Endometrial microvascular endothelial cells (primary cell): ENCODE results near the gene RASGRF2. TPM values are rescaled to one million over a fixed set of nuclear protein-coding genes. Genes with fewer than 3 reads are reported as not detected.

ENCODE experiments used
- in situ Hi-C: cut with HindIII; loops from 2 replicates; pipeline ENCODE4 v1.10.0; 2017; ENCODE audit warnings: low sequenced_read_pairs, low pct_unique_long_range_greater_than_20kb; ENCODE audit errors: inconsistent ontology term
- total RNA-seq: library from RNA; depleted of rRNA; stranded (reverse); fragments of >200 nt; gene quantifications from one replicate; pipeline ENCODE4 v1.2.3, GENCODE V29; 2015; ENCODE audit errors: inconsistent ontology term

RASGRF2 gene
- total RNA-seq, 1 donor from 2014 or later: 12.5 TPM

DNA sequence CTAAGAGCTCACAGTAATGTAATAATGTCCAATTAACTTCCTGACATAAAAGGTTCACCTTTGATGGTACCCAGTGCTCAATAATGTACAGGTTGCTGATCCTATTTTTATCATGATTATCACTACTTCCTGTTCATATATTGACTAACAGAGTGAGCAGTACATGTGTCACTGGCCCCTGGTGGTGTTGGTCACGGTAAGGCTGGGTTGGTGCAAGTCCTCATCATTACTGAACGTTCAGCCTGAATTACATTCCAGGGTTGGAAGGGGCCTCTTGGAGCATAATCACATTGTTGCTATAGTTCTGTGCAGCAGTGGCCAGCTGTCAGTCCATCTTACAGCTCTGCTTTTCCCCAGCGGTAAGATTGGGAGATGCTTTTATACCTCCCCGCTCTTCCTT lies 248.7 kb downstream of the RASGRF2 start:
- in situ Hi-C loops: no loop called here

GRCh38 chr5:81209386-81209785 lies 249.2 kb downstream of the RASGRF2 start:
- in situ Hi-C loops: no loop called here

- in situ Hi-C loops: no loop called here
Measured at GRCh38 chr5:81209869-81210493, 249.8 kb downstream of the RASGRF2 start.

- in situ Hi-C loops: no loop called here
Measured at GRCh38 chr5:81212211-81212751, 252.1 kb downstream of the RASGRF2 start.

DNA sequence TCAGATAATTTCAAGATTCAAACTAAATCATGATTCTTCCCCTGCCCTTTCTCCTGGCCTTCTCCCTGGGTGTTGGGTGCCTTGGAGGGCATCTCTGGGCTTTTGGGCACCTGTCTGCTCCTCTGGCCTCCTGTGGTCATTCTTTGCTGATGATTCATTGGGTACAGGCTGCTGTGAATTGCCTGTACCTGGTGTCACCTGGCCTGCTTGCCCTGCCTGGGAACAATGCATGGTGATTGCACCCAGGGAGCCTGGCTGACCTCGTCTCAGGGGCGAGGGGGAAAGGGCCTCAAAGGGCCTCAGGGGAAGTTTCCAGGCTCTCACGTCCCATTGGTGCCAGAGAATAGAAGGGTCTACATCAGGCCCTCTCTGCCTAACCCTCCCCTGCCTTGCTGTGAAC lies 252.9 kb downstream of the RASGRF2 start:
- in situ Hi-C loops: no loop called here

GRCh38 chr5:81214848-81215247 lies 254.7 kb downstream of the RASGRF2 start:
- in situ Hi-C loops: no loop called here

DNA sequence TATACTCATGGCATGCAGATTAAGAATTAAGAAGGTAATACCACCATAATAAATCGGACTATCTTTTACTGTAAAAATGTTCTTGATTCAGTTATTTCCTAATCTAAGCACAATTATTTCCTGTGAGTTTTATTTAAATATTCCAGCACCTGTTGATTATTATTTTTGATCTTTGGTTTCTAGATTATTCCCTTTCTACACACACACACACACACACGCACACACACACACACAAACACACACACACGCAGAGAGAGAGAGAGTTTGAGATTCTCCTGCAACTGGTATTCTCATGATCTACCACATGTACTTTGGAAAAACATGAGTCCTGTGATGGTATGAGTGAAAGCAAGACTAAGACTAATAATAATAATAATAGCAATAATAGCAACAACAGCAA lies 256.0 kb downstream of the RASGRF2 start:
- in situ Hi-C loops: no loop called here

DNA sequence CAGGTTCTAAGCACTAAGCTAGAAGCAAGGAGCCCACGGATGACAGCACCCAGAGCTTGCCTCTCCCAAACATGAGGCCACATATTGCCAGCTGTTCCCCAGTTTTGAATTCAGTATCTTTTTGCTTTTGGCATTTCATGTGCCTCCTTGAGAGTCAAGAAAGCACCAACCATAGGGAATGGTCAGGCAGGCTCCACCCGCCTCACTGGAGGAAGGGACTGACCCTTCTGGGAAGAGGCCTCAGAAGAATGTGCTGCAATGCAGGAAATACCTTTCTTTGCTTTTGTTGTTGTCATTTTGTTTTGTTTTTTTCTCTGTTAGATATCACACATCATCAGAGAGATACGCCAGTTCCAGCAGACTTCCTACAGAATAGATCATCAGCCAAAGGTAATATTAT lies 259.2 kb downstream of the RASGRF2 start:
- in situ Hi-C loops: no loop called here

GRCh38 chr5:81222285-81222684 lies 262.1 kb downstream of the RASGRF2 start:
- in situ Hi-C loops: no loop called here

DNA sequence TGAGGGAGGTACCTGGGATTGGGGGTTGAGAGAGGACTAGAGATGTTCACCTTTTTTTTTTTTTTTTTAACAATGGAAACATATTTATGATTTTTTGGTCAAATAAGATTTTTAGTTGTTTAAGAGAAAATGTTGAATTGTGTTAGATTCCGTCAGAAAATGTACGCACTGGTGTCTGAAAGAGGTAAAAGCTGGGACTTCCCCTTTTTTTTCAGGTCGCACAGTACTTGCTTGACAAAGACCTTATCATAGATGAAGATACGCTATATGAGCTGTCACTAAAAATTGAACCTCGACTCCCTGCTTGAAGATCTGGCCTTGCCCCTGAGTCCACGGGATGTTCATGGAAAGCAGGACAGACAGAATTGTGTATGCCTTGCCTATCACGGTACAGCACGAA lies 265.3 kb downstream of the RASGRF2 start:
- in situ Hi-C loops: no loop called here

- in situ Hi-C loops: no loop called here
Measured at GRCh38 chr5:81226286-81226685, 266.1 kb downstream of the RASGRF2 start.

DNA sequence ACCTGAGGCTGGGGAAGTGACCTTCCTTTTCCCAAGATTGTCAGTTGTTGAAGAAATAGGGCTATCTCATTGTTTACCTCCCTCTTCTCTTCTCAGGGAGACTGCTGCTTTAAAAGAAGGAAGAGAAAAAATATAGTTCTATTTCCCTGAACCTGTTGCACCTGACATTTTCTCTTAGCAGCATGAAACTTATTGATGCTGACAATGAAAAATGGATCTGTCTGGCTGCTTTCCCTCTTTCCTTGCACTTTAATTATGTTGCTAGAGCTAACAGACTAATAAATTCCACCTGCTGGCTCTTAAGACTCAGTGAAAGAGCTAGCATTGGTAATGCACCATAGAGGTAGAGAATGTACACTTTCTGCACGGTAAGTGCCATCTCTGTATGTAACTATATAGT lies 266.8 kb downstream of the RASGRF2 start:
- in situ Hi-C loops: no loop called here

- in situ Hi-C loops: no loop called here
Measured at GRCh38 chr5:81228084-81228483, 267.9 kb downstream of the RASGRF2 start.

DNA sequence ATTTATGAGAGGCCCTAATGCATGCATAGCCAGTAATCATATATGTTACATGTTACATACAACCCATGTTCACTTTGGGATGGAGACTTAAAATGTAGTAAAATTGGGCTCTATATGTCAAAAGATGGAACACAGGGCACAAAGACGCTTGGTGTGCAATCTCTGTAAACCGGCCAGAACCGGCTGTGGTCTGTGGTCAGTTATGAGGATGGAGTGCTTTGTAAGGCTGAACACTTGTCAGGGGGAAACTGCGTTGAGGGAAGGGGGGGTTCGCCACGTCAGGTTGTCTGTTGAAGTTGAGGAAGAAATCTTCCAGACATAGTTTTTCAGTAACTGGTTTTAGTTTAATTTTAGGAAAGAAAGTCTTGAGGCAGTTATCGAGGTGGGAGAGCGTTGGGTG lies 270.3 kb downstream of the RASGRF2 start:
- in situ Hi-C loops: no loop called here

GRCh38 chr5:81232464-81233079 lies 272.4 kb downstream of the RASGRF2 start:
- in situ Hi-C loops: no loop called here

- in situ Hi-C loops: no loop called here
Measured at GRCh38 chr5:81233080-81233634, 273.0 kb downstream of the RASGRF2 start, which contains the start of gene CKMT2. TSS of gene CKMT2 (plus strand) at chr5:81233322. CDS start at chr5:81251133, 17,811 bp downstream.

- in situ Hi-C loops: no loop called here
Measured at GRCh38 chr5:81234299-81234698, 274.1 kb downstream of the RASGRF2 start.

GRCh38 chr5:81234801-81235200 lies 274.6 kb downstream of the RASGRF2 start:
- in situ Hi-C loops: no loop called here

DNA sequence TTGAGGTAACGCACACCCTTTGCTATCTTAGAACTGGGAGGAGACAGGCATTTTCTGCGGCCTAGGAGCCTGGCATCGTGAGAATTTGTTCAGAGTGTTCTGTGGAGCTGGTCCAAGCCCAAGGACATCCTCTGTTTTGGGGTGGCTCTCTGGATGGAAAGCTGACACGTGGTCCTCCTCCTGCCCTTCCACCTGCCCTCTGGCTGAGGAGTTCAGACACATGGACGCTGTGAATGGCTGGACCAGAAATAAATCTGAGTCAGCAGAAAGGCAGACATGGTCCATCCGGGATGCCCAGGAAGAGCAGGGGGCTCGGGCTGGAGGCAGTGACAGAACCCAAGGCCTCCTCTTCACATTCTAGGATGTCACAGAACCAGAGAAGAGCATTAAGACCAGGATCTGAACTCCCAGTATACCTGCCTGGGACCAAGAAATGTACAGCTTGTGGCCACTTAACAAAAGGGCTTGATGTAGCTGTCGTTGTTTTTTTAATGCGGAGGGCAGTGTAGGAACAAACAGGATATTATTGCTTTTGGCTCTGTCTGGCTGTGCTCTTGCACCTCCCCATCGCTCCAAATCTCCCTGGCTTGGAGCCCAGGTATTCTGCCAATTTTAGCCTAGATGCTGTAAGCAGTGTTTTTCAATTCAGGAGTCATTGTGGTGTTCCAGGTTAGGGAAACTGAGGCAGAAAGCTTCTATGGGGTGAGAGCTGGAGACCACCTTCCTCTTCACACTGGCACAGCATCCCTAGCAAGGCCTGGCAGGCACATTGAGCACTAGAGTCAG lies 275.3 kb downstream of the RASGRF2 start:
- in situ Hi-C loops: no loop called here
